GM12878 (cell line): Measurements from ENCODE around the gene NHSL2. TPM values are rescaled to one million over a fixed set of nuclear protein-coding genes. Genes with fewer than 3 reads are reported as not detected.

ENCODE experiments used
- ATAC-seq: fragments of 200-7000 bp; cut with Tn5 transposase; 3 replicates; pipeline ENCODE4 v1.9.1; 2020; ENCODE audit warnings: mild to moderate bottlenecking, moderate library complexity
- BruUV-seq: library from RNA; stranded (reverse); fragments of 400-500 nt; replicated peaks from 2 replicates; lab custom pipeline; 2021; lab: Mats Ljungman, UMichigan
- CTCF ChIA-PET: fragments of 300-600 bp; sonication (Branson Sonifier 250); formaldehyde crosslinking; extraction: SDS; loops from one replicate; lab custom pipeline; 2021; ENCODE audit warnings: inconsistent platforms; lab: Yijun Ruan, JAX
- POLR2A ChIA-PET: fragments of 350-600 bp; formaldehyde crosslinking; extraction: SDS; loops from one replicate; lab custom pipeline; 2021; ENCODE audit warnings: inconsistent platforms; lab: Charles Lee
- RAD21 ChIA-PET: fragments of 300-600 bp; sonication (Branson Sonifier 250); formaldehyde crosslinking; loops from one replicate; lab custom pipeline; 2023; ENCODE audit warnings: antibody characterized with exemption; ENCODE audit not compliant: unreplicated experiment; lab: Charles Lee
- SMC1A ChIA-PET: fragments of 300-600 bp; sonication (Branson Sonifier 250); formaldehyde crosslinking; loops from one replicate; lab custom pipeline; 2023; ENCODE audit not compliant: unreplicated experiment, uncharacterized antibody; lab: Charles Lee
- DNase-seq: peaks from one replicate; pipeline ENCODE4 v3.0.0-alpha.2; 2011; ENCODE audit warnings: low read depth, low spot score
- FAIRE-seq: peaks from 3 replicates; lab custom pipeline; 2011; peaks lifted over from hg19 to GRCh38; lab: Jason Lieb, UNC
- H2AFZ ChIP-seq: 2 replicates; pipeline ENCODE4 v1.6.0; 2011; ENCODE audit warnings: low read depth, low read length, control low read depth; ENCODE audit not compliant: control insufficient read depth
- H3K27ac ChIP-seq: 2 replicates; pipeline ENCODE4 v1.5.1; 2011; ENCODE audit warnings: control low read depth; ENCODE audit not compliant: control insufficient read depth, insufficient read depth
- H3K27me3 ChIP-seq, 2 experiments: replicated peaks in 1 of 2; 2 replicates each; pipeline versions ENCODE4 v1.6.0 to v1.6.1; 2011; ENCODE audit warnings: low read length in 1 of 2; ENCODE audit not compliant: control insufficient read depth in 2 of 2, insufficient read depth in 2 of 2
- H3K36me3 ChIP-seq, 2 experiments: 2 replicates each; pipeline ENCODE4 v1.5.1; 2011; ENCODE audit warnings: low read length in 1 of 2; ENCODE audit not compliant: control insufficient read depth in 2 of 2, insufficient read depth in 2 of 2
- H3K4me1 ChIP-seq: 2 replicates; pipeline ENCODE4 v1.6.1; 2011; ENCODE audit warnings: mild to moderate bottlenecking, low read length, moderate library complexity, mixed read lengths; ENCODE audit not compliant: control insufficient read depth, insufficient read depth
- H3K4me2 ChIP-seq: 2 replicates; pipeline ENCODE4 v1.6.0; 2011; ENCODE audit warnings: control low read depth; ENCODE audit not compliant: control insufficient read depth, insufficient read depth
- H3K4me3 ChIP-seq: fragments of 200-600 bp; sonication (generic); 2 replicates; pipeline ENCODE4 v1.5.1; 2016
- H3K79me2 ChIP-seq: 2 replicates; pipeline ENCODE4 v1.6.0; 2011; ENCODE audit warnings: low read length; ENCODE audit not compliant: control insufficient read depth, insufficient read depth
- H3K9ac ChIP-seq: 2 replicates; pipeline ENCODE4 v1.8.0; 2011; ENCODE audit warnings: low read length, control low read depth, mixed read lengths; ENCODE audit not compliant: control insufficient read depth, insufficient read depth
- H3K9me3 ChIP-seq: replicated peaks from 3 replicates; pipeline ENCODE4 v1.5.1; 2011; ENCODE audit warnings: mild to moderate bottlenecking, low read length; ENCODE audit not compliant: control insufficient read depth, insufficient read depth
- H4K20me1 ChIP-seq: 2 replicates; pipeline ENCODE4 v1.6.0; 2011; ENCODE audit not compliant: control insufficient read depth, insufficient read depth
- NR2C1 ChIP-seq: fragments of 450-650 bp; IDR thresholded peaks from 2 replicates; pipeline ENCODE4 v1.6.1; 2017; ENCODE audit warnings: antibody characterized with exemption, mild to moderate bottlenecking, moderate library complexity
- RAD21 ChIP-seq: IDR thresholded peaks from 2 replicates; pipeline ENCODE4 v1.6.1; 2011; ENCODE audit warnings: mild to moderate bottlenecking, low read depth, low read length, moderate library complexity; ENCODE audit not compliant: insufficient read depth
- TCF12 ChIP-seq: IDR thresholded peaks from 2 replicates; pipeline ENCODE4 v1.6.1; 2011; ENCODE audit warnings: low read depth, mild to moderate bottlenecking, low read length
- ZBTB40 ChIP-seq: fragments of 450-650 bp; IDR thresholded peaks from 2 replicates; pipeline ENCODE4 v1.6.1; 2016; ENCODE audit warnings: mild to moderate bottlenecking, moderate library complexity, borderline replicate concordance
- WGBS: methylation state at CpG from one replicate; pipeline ENCODE4 v1.1.6; 2016; ENCODE audit warnings: low lambda C conversion rate; ENCODE audit not compliant: insufficient replicate concordance, insufficient coverage; ENCODE audit errors: missing lambda C conversion rate; 5-methylcytosine and 5-hydroxymethylcytosine counted together
- in situ Hi-C: fragments of 300-500 bp; cut with MboI; formaldehyde crosslinking; loops from 9 replicates; pipeline ENCODE4 v1.14.3; 2018; ENCODE audit warnings: mixed read lengths
- intact Hi-C: fragments of 100-400 bp; cut with micrococcal nuclease; formaldehyde crosslinking; loops from one replicate; pipeline ENCODE4 v1.14.2; 2022; ENCODE audit not compliant: unreplicated experiment
- polyA plus RNA-seq, 11 experiments: library from polyadenylated mRNA; depleted of rRNA in 4 of 11; unstranded in 6 of 11; stranded (reverse) in 5 of 11; fragments of >200 nt; fragmentation: Nextera tagmentation in 4 of 11; fragmentation: Illumina TruSeq in 1 of 11; extraction: Ambion mirVana in 4 of 11; extraction: Trizol in 1 of 11; gene quantifications; 1 replicate in 1 of 11; 2 replicates in 10 of 11; pipeline versions ENCODE4 v1.2.1 to v1.2.3, GENCODE V29; 2011 to 2016; ENCODE audit warnings: inconsistent platforms in 2 of 11, missing spikeins in 2 of 11, low read depth in 1 of 11
- total RNA-seq, 4 experiments: library from RNA; depleted of rRNA in 3 of 4; stranded (reverse); fragments of >200 nt in 3 of 4; fragmentation: Illumina TruSeq in 1 of 4; extraction: Trizol in 1 of 4; gene quantifications; 2 replicates each; pipeline versions ENCODE4 v1.2.1 to v1.2.3, GENCODE V29; 2013 to 2021

The NHSL2 gene
- total and polyA plus RNA-seq, 10 of the 15 experiments (the other 5 are each of a cell fraction or from before 2014, with no cell fraction given): 0.05 to 0.53 (median 0.07) TPM; not detected in 2

- no peak overlapping the region for H2AFZ ChIP-seq
- no peaks in the 10 kb centered on the region for H3K4me1 ChIP-seq
- intact Hi-C loops (no loop called here), in situ Hi-C loops (no loop called here)
- FAIRE-seq (no peak), DNase-seq (no peak), ATAC-seq (no peak)
- no peak overlapping the region for H3K27ac ChIP-seq
- H3K79me2 ChIP-seq: no peaks in the 10 kb centered on the region
- H4K20me1 ChIP-seq: no peaks in the 10 kb centered on the region
- no peaks in the 10 kb centered on the region for H3K36me3 ChIP-seq
- ChIA-PET POLR2A (no interaction called here), SMC1A (no interaction called here), RAD21 (no interaction called here), CTCF (no interaction called here)
- H3K4me2 ChIP-seq: no peak overlapping the region
- no peak overlapping the region for H3K4me3 ChIP-seq
- WGBS: 52% methylated on average over 11 of the region's 11 CpGs
- TF ChIP-seq ZBTB40: no peak
- no peak for TF ChIP-seq RAD21
- TF ChIP-seq TCF12: no peak
- no peak for TF ChIP-seq NR2C1
- H3K9ac ChIP-seq: no peak overlapping the region
- no TSS peak for BruUV-seq
- peaks cover 0 to 8% of the 10 kb centered on the region in 2 experiments; a peak in 3 of 4 replicates for H3K27me3 ChIP-seq
- no peaks in the 10 kb centered on the region; the same call in 2 of the 3 replicates for H3K9me3 ChIP-seq
These were observed 223.4 kb downstream of the NHSL2 start for GRCh38 chrX:72133851-72134546.
